ENCODE data around the gene SUMO3.

The SUMO3 gene

DNA sequence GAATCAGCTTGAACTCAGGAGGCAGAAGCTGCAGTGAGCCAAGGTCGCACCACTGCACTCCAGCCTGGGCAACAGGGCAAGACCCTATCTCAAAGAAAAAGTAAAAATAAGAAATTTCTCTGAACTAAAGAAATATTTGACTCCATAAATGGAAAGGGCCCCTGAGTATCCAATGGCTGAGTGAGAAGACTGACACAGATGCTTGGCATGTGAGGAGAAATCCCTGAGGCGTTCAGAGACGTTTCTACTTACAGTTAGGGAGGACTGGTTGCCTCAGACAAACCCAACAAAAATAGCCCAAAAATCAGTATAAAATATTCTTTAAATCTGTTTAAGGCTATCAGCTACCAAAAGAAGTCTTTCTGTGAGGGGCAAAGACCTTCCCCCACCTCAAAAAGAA is 3.0 kb upstream of the SUMO3 start:
- TF ChIP-seq, protein P1, sequence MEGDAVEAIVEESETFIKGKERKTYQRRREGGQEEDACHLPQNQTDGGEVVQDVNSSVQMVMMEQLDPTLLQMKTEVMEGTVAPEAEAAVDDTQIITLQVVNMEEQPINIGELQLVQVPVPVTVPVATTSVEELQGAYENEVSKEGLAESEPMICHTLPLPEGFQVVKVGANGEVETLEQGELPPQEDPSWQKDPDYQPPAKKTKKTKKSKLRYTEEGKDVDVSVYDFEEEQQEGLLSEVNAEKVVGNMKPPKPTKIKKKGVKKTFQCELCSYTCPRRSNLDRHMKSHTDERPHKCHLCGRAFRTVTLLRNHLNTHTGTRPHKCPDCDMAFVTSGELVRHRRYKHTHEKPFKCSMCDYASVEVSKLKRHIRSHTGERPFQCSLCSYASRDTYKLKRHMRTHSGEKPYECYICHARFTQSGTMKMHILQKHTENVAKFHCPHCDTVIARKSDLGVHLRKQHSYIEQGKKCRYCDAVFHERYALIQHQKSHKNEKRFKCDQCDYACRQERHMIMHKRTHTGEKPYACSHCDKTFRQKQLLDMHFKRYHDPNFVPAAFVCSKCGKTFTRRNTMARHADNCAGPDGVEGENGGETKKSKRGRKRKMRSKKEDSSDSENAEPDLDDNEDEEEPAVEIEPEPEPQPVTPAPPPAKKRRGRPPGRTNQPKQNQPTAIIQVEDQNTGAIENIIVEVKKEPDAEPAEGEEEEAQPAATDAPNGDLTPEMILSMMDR (IDR thresholded peaks at IDR 0.05; ENCODE audit: poor library complexity, severe bottlenecking) = no peak
- no peaks in the 10 kb centered on the region for H3K4me1 ChIP-seq (ENCODE audit: insufficient read depth, poor library complexity, severe bottlenecking)
- DNase-seq (ENCODE audit: low spot score) = no peak
- no peaks in the 10 kb centered on the region for H3K36me3 ChIP-seq (ENCODE audit: low read depth)
- ATAC-seq (ENCODE audit: low read depth) = no peak; the same call in 2 of the 3 replicates
- H3K4me3 ChIP-seq (ENCODE audit: severe bottlenecking) = no peak overlapping the region
- H3K27me3 ChIP-seq (ENCODE audit: insufficient read depth, poor library complexity, severe bottlenecking) = no peaks in the 10 kb centered on the region
- H3K27ac ChIP-seq (ENCODE audit: poor library complexity, severe bottlenecking) = no peak overlapping the region
- H3K9me3 ChIP-seq (ENCODE audit: severe bottlenecking) = peaks cover 16% of the 10 kb centered on the region

DNA sequence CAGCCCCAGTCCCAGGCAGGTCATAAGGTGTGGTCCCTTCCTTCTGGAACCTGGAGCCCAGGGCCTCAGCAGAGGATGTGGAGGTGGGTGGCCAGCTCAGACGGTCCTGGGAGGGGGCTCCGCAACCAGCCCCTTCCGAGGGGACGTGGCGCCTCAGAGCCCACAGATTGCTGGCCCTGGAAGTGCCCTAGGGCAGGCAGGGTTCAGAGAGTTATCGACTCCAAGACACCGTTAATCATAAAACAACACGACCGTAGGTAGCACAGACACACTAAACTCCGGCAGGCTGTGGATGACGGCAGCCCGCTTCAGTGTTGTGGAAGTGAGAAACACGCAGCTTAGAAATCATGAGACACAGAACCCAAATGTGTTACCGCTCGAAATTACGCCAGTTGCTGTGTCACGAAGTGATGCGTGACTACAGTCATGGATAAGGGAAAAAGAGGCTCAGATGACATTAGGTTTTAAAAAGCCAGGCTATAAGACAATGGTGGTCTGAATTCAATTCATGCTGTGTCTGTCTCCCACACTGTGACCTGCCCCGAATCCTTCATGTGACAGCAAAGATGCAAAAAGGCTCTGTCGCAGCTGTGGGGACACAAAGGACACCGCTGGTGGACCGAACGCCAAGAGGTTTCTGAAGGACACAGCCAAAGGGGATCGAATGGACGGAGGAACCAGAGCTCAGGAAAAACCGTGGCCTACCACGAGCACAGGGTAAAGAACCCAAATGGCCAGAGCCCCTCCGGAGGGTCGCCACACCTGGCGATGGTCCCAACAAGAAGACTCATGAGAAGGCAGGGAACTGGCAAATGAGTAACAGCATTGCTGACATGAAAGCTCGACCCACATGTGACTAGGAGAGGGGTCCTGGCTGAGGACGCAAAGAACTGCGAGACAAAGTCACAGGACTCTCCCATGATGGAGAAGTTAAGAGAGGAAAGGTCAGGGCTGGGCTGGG is 1.7 kb upstream of the SUMO3 start:
- Histone ChIP-seq H3K27me3 (ENCODE audit: insufficient read depth, poor library complexity, severe bottlenecking) (no peaks in the 10 kb centered on the region), H3K27ac (ENCODE audit: poor library complexity, severe bottlenecking) (no peak overlapping the region), H3K4me1 (ENCODE audit: insufficient read depth, poor library complexity, severe bottlenecking) (no peaks in the 10 kb centered on the region), H3K9me3 (ENCODE audit: severe bottlenecking) (peaks cover 16% of the 10 kb centered on the region), H3K36me3 (ENCODE audit: low read depth) (peaks cover 2% of the 10 kb centered on the region; the same call in 1 of the 2 replicates), H3K4me3 (ENCODE audit: severe bottlenecking) (no peak overlapping the region)
- DNase-seq (ENCODE audit: low spot score) = no peak
- no peak for ATAC-seq (ENCODE audit: low read depth)
- TF ChIP-seq, protein P1 (IDR thresholded peaks at IDR 0.05; ENCODE audit: poor library complexity, severe bottlenecking) = no peak

DNA sequence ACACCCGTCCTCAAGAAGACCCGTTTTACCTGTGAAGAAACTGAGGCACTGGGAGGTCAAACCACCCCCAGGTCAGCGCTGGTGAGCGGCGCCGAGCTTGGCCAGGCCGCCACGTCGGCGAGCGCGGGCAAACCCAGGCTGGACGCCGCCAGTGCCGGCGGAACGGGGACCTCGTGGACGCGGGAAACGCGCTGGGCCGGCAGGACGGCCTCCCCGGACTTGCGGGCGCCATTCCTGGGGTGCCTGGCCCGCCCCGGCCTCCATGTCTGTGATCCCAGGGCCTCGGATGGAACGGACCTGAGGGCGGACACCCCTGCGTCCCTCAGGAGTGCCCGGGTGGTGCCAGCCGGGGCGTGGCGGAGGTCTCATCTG is 764 bp upstream of the SUMO3 start:
- H3K4me3 ChIP-seq (ENCODE audit: severe bottlenecking) = peak overlapping the region; percentile 77
- peaks cover 11% of the 10 kb centered on the region; the same call in 1 of the 2 replicates for H3K36me3 ChIP-seq (ENCODE audit: low read depth)
- no peaks in the 10 kb centered on the region for H3K27me3 ChIP-seq (ENCODE audit: insufficient read depth, poor library complexity, severe bottlenecking)
- TF ChIP-seq, protein P1 (IDR thresholded peaks at IDR 0.05; ENCODE audit: poor library complexity, severe bottlenecking) = no peak
- H3K27ac ChIP-seq (ENCODE audit: poor library complexity, severe bottlenecking) = peak overlapping the region; percentile 58
- DNase-seq (ENCODE audit: low spot score) (no peak), ATAC-seq (ENCODE audit: low read depth) (no peak)
- no peaks in the 10 kb centered on the region for H3K4me1 ChIP-seq (ENCODE audit: insufficient read depth, poor library complexity, severe bottlenecking)
- H3K9me3 ChIP-seq (ENCODE audit: severe bottlenecking) = peaks cover 15% of the 10 kb centered on the region

DNA sequence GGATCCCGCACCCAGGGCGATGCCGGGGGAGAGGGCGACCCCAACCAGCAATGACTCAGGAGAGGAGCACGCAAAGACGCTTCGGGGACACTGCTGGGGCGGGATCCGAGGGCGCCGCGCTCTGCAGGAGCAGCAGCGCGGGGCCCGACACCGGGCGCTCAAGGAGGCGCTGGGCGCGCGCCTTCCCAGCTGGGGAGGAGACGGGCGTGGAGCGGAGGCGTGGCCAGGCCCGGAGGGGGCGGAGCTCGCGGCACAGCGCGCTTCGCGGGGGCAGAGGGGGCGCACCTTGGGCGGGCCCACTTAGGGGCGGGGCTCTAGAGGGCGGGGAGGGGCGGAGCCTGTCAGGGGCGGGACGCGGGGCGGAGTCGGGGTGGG is 369 bp downstream of the SUMO3 start:
- H3K4me3 ChIP-seq (ENCODE audit: severe bottlenecking) = peak overlapping the region; percentile 77
- peaks cover 11% of the 10 kb centered on the region for H3K9me3 ChIP-seq (ENCODE audit: severe bottlenecking)
- TF ChIP-seq, protein P1 (IDR thresholded peaks at IDR 0.05; ENCODE audit: poor library complexity, severe bottlenecking) = no peak
- peak overlapping the region; percentile 58 for H3K27ac ChIP-seq (ENCODE audit: poor library complexity, severe bottlenecking)
- ATAC-seq (ENCODE audit: low read depth) (peak; percentile 74), DNase-seq (ENCODE audit: low spot score) (peak; percentile 82)
- no peaks in the 10 kb centered on the region for H3K27me3 ChIP-seq (ENCODE audit: insufficient read depth, poor library complexity, severe bottlenecking)
- H3K36me3 ChIP-seq (ENCODE audit: low read depth) = peaks cover 16% of the 10 kb centered on the region
- H3K4me1 ChIP-seq (ENCODE audit: insufficient read depth, poor library complexity, severe bottlenecking) = no peaks in the 10 kb centered on the region
